Lower leg skin (tissue), 3 donors: ENCODE measurements around the gene PPTC7.

ENCODE experiments used
- CTCF ChIP-seq, 3 donors: fragments of 450-650 bp; IDR thresholded peaks; one replicate each; pipeline ENCODE4 v1.5.1; 2016; ENCODE audit warnings: antibody characterized with exemption in 3 of 3, mild to moderate bottlenecking in 3 of 3, moderate library complexity in 2 of 3
- POLR2A ChIP-seq, 2 donors: fragments of 450-650 bp; IDR thresholded peaks; one replicate each; pipeline ENCODE4 v1.6.1; 2016 to 2017; ENCODE audit warnings: antibody characterized with exemption in 2 of 2, mild to moderate bottlenecking in 1 of 2, moderate library complexity in 1 of 2

GRCh38 chr12:110581931-110582275 is 1.2 kb downstream of the PPTC7 start:
- TF ChIP-seq CTCF (IDR thresholded peaks at IDR 0.05), result no peak
- TF ChIP-seq POLR2A (IDR thresholded peaks at IDR 0.05), result no peak
